Measurements from ENCODE around the gene CCDC15.

Gene CCDC15

DNA sequence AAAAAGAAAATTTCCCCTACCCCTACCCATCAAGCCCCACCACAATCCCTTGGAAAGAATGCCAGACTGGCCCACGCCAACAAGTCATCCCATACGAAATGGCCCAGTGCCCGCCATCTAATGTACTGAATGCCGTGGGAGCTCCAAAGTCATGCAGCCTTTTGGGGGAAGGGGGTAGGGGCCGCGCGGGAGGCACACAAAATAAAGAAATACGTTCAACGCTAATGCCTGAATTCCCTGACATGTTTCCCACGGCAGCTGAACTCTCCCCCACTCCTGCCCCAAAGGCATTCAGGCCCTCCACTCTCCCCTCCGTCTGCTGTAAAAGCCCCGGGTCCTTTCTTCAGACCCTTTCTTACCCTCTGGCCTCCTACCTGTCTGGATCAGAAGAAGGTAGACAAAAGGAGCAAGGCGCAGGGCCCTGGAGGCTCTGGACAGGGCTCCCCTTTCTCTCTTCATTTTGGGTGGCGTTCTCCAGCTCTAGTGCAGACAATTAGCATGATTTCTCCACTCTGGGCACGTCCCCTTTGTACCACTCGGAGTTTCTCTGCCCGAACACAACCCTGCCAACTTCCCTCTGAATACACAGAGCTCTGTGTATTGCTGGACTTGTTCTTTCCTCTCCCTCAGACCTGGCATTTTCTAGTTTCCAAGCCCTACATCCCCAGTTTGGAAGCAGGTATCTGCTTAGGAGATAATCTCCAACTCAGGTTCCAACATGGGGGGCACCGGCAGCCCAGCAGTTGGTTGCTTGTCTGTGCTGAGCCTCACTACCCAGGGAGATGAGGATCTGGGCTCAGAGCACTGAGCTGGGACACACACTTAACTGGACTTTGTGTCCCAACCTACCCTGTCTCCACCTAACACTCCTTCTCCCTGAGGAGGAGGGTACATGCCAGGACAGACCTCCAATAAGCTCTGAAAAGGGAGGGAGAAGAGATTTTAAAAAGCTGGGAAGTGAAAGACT lies 18.2 kb upstream of the CCDC15 start, which contains the start of gene HEPACAM:
TSS of gene HEPACAM (minus strand) at position 500 of the 967 bp plus-strand sequence. CDS start at position 459, 41 bp downstream.
- TF ChIP-seq CTCF (IDR thresholded peaks at IDR 0.05; ENCODE audit: low read depth, low read length), result no peak
- no peak for DNase-seq (ENCODE audit: extremely low read depth, low read depth)

- no peak for TF ChIP-seq CTCF (IDR thresholded peaks at IDR 0.05; ENCODE audit: low read depth, low read length)
- no peak for DNase-seq (ENCODE audit: extremely low read depth, low read depth)
Observed at GRCh38 chr11:124937336-124937935, 16.6 kb upstream of the CCDC15 start.

- DNase-seq (ENCODE audit: extremely low read depth, low read depth), result no peak
Observed at GRCh38 chr11:124938206-124938765, 15.7 kb upstream of the CCDC15 start.

DNA sequence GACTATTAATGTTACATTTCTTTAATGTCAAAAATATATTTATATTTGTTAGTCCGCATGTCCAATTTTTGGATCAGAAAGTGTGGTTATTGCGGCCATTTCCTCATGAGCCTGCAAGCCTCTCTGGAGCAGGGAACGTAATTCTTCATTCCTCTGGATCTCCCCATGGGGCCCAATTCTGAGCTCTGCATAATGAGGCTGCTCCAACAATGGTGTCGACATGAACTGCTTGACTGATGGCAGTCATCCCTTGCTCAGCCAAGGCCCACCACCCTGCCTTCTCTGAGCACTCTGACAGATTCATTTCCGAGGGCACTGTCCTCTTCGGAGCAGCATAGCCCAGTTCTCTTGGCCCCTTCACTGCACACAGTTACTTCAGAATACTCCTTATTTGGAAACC lies 15.0 kb upstream of the CCDC15 start:
- no peak for TF ChIP-seq CTCF (IDR thresholded peaks at IDR 0.05; ENCODE audit: low read depth, low read length)
- DNase-seq (ENCODE audit: extremely low read depth, low read depth), result no peak

More at GRCh38 chr11:124938206-124938765, 15.7 kb upstream of the CCDC15 start:
- no peak for TF ChIP-seq CTCF (IDR thresholded peaks at IDR 0.05; ENCODE audit: low read depth, low read length)

DNA sequence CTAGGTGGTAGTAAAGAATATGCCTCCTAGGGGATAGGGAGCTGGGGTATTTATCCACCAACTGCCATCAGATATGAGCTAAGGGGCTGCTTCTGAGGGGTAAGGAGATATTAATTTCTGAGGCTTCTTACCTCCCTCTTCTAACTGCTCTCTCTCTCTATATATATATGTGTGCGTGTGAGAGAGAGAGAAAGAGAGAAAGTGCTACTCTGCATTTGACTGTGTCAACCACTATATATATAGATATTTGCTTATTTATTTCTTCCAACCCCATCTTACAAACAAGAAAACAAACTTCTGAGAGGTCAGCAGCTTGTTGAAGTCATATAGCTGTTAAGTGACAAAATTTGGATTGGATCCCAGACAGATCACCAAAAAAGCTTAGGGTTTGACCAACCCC lies 12.3 kb upstream of the CCDC15 start:
- no peak for DNase-seq (ENCODE audit: extremely low read depth, low read depth)
- no peak for TF ChIP-seq CTCF (IDR thresholded peaks at IDR 0.05; ENCODE audit: low read depth, low read length)

DNA sequence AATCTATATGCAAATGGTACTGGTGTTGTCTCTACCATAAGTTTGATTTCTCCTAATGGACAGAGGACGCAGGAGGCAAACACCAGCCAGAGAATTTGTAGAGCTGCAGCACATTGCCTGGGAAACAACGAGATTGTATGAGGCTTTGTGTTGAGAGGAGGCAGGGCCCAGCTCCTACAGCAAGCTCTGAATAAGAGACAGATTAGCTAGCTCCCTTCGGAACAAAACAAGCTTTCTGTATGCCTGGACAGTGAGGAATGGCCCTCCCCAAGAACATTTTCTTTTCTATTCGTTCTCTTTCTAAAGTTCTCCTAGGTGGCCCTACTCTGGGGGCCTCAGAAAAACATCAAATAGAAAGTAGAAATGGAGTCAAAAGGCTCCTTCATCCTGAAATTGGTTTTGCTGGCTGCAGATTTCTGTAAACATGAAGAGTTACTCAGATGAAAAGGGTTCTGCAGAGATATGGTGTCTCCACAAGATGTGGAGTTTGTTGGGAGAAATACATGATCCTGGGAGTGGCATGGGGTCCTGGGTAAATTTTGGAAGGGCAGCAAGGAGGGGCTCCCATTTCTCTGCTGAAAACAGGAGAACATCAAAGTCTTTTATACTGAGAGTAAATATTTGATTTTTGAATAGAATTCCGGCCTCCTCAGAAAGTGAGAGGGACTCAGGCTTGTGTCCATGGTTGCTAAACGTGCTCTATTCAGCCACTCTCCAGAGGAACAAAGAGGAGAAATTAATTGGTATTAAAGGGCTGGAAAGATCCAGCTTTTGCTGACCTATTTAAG lies 11.3 kb upstream of the CCDC15 start:
- no peak for TF ChIP-seq CTCF (IDR thresholded peaks at IDR 0.05; ENCODE audit: low read depth, low read length)
- no peak for DNase-seq (ENCODE audit: extremely low read depth, low read depth)
